CD4-positive, alpha-beta T cell treated with Interleukin-15 for 1 hour (primary cell): ENCODE results near the gene DGKA.
A peak's percentile ranks its signal among the peaks of the same experiment; 100 is the strongest.
"Not testable (repeated sequence)": the region's sequence is repeated elsewhere in the genome, so short reads cannot be mapped to it uniquely, and the experiment has no call there.

Experiments used
- DNase-seq: peaks from one replicate; pipeline ENCODE4 v3.0.0-alpha.2; 2020

Gene DGKA

GRCh38 chr12:55969356-55969755, 38.4 kb downstream of the DGKA start:
- no peak for DNase-seq

DNA sequence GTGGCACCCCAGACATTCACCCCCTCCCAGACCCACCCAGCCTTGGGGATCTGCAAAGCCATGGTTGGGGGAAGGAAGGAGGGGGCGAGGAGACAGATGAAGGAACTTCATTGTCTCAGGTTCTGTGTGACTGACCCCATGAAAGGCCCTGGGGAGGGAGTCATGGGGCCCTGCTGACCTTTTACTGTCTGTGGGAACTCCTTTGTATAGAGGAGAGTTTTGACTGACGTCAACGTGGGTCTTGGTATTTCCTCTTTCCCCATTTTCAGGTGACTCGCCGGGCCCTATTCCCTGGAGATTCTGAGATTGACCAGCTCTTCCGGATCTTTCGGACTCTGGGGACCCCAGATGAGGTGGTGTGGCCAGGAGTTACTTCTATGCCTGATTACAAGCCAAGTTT, 39.8 kb downstream of the DGKA start:
- no peak for DNase-seq

- DNase-seq = no peak
Measured at GRCh38 chr12:55972042-55972441, 41.1 kb downstream of the DGKA start.

DNA sequence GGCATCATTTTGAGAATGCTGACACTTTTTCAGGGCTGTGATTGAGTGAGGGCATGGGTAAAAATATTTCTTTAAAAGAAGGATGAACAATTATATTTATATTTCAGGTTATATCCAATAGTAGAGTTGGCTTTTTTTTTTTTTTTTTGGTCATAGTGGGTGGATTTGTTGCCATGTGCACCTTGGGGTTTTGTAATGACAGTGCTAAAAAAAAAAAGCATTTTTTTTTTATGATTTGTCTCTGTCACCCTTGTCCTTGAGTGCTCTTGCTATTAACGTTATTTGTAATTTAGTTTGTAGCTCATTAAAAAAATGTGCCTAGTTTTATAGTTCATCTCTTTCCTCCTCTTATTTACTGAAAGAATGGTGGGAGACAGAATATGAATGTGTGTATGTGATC, 41.5 kb downstream of the DGKA start:
- DNase-seq = no peak

DNA sequence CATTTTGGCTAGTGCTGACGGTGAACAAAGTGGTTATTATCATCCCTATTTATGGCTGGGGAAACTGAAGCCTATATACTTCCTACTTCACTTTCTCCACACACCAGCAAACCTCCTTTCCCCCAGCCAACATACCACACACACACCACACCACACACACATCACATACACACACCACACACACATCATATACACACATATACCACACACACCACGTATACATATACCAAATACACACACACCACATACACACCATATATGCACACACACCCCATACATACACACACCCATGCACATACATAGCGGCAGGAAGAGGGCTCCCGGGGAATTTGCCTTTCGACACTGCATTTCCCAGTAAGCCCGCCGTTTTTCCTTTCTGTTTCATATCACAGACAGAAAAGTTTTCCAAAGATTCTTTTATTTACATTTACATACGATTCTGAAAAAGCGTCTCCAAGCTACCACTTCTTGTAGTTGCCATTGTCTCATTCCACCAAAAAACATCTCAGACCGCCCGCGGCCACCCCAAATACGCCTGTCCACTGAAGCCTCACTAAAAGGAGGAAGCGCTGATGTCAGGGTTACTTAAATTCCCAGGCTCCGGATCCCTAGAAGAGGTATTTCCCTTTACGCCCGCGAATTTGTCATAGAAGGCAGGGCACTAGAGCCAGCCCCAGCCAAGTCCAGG, 42.1 kb downstream of the DGKA start:
- peak; percentile 37 for DNase-seq

DNA sequence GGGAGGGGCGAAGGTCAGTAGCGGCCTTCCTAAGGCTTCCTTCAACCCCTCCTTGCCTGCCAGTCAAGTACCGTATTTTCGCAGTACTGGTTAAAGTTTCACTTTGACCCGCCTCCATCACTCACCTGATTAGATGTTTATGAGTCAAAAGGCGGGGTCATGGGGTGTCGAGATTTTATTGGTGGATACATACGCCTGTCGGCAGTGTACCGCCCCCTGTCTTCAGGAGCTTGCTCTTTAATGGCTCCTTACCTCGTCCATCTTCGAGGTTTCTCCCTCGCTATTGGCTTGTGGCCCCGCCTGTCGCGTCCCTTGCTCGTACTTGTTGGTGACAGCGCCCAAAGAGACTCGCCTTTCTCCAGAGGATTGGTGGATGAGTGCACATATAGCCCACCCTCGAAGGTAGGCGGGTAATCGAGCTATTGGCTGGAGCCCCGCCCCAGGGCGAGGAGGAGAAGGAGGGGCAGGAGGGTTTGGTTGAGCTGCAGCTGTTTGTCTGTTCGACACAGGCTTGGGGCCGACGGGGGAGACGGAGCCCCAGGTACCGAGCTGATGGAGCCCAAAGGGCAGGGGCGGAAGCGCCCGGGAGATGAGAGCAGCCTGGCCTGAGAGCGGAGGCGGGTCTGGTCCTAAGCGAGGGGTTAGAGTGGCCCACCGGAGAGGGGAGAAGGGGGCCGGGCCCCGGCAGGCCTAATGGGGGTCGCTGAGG, 42.8 kb downstream of the DGKA start, which contains the start of gene RAB5B:
Gene RAB5B, plus strand, starts transcription at position 480 of the 709 bp plus-strand sequence. CDS start 12,883 bp downstream, outside the sequence.
- DNase-seq = peak; percentile 100

GRCh38 chr12:55974308-55974730, 43.4 kb downstream of the DGKA start:
- no peak for DNase-seq

- no peak for DNase-seq
Measured at GRCh38 chr12:55978393-55978792, 47.4 kb downstream of the DGKA start.

DNA sequence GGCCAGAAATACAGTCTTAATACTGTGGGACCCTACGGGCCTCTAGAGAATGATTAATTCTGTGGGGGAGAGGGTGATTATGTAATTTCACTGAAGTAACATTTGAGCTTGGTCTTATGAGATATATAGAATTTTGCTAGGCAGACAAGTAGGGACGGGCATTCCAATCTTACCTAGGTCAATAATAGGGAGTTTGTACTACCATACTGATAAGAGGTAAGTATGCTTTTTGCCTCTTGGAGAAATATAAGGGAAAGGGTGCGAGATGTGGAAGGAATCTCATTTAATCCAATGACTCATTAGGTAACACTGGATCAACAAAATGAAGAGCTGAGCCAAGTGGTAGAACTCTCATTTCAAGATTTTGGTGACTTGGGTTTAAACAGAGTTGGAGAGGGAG, 48.1 kb downstream of the DGKA start:
- no peak for DNase-seq

- DNase-seq = not testable (repeated sequence)
Measured at GRCh38 chr12:55981882-55982281, 50.9 kb downstream of the DGKA start.

DNA sequence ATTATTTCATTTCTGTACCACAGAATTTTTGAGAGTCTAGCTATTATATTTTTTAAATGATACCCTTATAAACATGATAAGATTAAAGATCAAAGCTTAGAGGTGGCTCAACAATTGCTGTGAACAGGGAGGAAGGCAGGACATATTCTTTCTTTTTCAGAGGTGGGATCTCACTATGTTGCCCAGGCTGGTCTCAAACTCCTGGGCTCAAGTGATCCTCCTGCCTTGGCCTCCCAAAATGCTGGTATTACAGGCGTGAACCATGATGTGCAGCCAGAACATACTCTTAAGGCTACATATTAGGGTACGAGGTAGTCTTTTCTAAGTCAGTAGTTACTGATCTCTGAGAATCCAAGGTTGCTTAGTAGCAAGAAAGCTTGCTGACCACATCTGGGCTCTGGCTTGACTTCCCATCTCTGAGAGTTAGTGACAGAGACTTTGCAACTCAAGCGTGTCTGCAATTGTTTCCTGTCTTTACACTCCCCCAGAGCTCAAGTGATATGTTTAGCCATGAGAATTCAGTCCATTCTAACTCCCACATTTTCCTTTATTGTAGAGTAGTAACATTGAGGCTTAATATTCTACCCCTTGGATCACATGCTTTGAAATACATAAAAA, 51.5 kb downstream of the DGKA start:
- no peak for DNase-seq

DNA sequence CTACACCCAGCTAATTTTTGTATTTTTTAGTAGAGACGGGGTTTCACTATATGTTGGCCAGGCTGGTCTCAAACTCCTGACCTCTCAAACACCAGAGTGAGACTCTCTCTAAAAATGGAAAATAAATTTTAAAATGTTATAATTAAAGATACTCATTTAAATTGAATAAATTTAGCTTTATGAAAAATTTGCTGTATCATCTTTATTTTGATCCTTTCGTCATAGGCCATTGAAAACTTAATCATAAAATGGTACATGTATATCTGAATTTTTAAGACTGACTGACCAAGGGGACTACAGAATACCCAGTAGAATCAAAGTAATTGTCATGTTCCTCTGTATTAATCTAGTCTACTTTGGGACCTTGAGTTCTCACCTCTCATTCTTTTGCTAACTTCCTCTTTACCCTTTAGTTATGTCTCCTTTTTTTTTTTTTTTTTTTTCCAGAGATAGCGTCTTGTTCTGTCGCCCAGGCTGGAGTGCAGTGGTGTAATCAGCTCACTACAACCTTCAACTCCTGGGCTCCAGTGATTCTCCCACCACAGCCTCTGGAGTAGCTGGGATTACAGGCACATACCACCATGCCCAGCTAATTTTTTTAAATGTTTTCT, 52.4 kb downstream of the DGKA start:
- DNase-seq = no peak

DNA sequence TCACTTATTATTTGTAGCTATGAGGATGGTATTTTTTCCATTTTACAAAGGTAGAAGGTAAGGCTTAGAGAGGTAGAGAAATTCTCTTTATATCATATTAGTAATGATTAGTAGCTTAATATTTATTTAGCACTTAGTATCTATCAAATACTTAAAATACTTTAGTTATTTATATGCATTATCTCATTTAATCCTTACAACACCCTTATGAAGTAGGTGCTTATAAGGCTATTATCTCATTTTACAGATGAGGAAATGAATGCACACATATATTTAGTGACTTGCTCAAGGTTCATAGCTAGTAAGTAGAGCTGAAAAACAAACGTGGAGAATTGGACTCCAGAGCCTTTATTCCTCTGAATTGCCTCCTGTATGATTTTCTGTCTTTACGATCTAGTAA, 53.9 kb downstream of the DGKA start:
- DNase-seq = no peak

- no peak for DNase-seq
Measured at GRCh38 chr12:55985341-55985740, 54.4 kb downstream of the DGKA start.

DNA sequence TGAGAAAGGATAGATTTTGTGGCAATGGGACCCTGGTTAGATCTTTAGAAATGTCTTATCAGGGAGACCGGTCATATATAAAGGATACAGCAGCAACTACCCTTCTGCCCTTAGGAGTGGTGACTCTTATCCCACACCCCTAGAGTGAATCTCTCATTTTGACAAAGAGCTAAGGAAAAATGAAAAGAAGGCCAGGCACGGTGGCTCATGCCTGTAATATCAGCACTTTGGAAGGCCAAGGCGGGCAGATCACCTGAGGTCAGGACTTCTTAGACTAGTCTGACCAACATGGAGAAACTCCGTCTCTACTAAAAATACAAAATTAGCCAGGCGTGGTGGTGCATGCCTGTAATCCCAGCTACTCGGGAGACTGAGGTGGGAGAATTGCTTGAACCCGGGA, 55.0 kb downstream of the DGKA start:
- DNase-seq = not testable (repeated sequence)

DNA sequence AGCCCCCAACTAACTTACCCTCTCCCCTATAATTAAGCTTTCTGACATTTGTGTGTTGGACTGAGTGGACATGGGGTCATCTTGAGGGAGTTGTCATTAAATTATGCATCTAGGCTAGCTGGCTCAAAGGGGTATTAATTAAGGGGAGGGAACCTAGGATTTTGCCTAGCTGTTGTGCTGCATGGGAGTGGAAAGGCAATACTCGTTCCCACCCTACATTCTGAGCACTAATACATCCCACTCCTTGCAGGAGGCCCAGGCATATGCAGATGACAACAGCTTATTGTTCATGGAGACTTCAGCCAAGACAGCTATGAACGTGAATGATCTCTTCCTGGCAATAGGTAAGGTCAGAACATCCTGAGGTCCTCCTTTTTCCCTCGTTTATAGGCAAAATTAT, 60.1 kb downstream of the DGKA start:
- DNase-seq = no peak

- no peak for DNase-seq
Measured at GRCh38 chr12:55993230-55993853, 62.4 kb downstream of the DGKA start.

DNA sequence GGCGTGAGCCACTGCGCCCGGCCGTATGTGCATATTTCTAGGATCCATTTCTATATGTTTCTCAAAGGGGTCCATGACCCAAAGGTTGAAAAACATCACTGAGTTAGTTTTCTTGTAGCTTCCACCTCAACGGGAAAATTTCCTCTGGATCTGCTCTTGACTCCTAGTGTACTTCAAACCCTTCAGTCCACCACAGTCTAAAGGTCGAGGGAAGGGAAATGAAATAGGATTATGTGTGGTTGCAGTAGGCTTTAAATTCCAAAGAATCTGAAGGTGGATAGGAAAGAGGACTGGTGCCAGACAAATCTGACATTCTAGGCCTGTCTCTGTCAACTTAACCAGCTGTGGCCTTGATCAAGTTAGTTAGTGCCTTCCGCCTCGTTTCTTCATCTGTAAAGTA, 64.4 kb downstream of the DGKA start:
- no peak for DNase-seq

DNA sequence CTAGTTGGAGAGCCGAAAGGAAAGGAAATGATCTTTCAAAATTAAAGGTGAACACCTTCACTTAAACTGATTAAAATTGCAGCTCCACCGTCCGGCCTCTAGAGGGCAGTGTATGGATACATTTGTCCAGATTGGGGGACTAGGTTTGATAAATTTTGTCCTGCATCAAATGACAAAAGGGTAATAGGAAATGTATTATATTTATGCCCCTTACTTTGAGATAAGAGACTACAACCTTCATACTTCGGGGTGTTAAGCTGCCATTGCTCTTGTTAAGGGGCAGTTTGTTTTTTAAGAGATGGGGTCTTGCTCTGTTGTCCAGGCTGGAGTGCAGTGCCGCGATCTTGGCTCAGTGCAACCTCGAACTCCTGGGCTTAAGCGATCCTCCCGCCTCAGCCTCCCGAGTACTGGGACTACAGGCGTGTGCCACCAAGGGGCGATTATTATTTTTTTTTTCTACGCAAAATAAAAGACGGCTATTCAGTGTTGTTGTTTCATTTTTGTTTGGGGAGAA, 65.3 kb downstream of the DGKA start:
- peak; percentile 67 for DNase-seq

DNA sequence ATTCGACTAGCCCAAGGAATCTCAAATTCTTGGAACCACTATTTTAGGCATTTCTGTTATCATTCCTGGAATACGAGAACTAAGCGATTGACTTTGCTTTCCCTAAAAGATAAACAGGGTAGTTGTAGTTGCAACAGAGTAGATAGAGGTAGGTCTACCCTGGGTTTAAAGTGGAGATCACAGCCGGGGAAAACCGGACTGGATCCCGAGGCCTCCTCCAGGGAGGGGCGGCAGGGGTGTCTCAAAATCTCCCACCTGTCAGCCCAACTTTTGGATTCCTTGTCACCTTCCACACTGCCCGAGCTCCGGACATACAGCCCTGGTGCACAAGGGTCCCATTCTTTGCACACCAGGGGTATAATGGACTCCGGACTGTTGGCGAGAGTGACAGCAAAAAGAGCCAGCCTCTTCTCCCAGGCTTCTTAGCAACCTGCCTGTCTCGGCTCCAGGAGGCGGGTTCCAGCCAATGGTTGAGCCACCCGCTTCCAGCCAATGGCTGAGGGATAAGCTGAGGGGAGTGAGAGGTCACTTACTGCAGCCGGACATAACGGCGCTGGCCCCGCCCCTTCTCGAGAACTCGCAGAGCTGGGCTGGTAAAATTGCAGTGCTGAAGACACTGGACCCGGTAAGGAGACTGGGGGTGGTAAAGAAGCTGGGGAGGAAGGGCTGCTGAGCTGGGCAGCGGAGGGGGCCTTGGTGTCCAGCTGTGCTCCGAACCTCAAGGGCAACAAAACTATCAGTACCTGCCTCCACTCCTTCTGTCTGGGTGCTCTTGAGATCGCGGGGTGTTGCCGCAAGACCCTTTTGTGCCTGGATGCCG, 66.0 kb downstream of the DGKA start, which contains the start of gene SUOX:
Gene SUOX, plus strand, starts transcription at position 562 of the 820 bp plus-strand sequence. CDS start 4,946 bp downstream, outside the sequence.
- DNase-seq = peak; percentile 84

DNA sequence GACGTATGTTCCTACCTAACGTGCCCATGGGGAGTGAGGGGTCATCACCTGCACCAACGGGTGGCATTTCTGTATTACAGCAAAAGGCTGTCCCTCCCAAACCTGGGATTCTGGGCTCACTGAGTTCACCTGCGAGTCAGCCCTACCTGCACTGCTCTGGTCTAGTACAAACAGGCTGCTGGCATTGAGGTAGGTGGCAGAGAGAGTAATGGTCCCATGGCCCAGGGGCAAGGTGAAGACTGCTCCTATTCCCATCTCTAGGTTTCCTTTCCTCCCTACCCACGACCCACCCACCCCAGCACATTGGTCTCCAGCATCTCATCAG, 66.5 kb downstream of the DGKA start:
- DNase-seq = no peak

GRCh38 chr12:55999522-55999921, 68.6 kb downstream of the DGKA start:
- not testable (repeated sequence) for DNase-seq
